GM15510 (cell line): Measurements from ENCODE around the gene KMT2B.

Experiments used
- POLR2A ChIP-seq: IDR thresholded peaks from 3 replicates; pipeline ENCODE4 v1.6.1; 2011; ENCODE audit warnings: borderline replicate concordance; ENCODE audit not compliant: insufficient read length; ENCODE audit errors: extremely low read depth

The KMT2B gene

GRCh38 chr19:35752746-35753350, 35.0 kb downstream of the KMT2B start:
- TF ChIP-seq POLR2A, result no peak

GRCh38 chr19:35753634-35754369, 36.0 kb downstream of the KMT2B start:
- TF ChIP-seq POLR2A, result no peak

GRCh38 chr19:35754370-35755130, 36.7 kb downstream of the KMT2B start:
- TF ChIP-seq POLR2A, result no peak

- TF ChIP-seq POLR2A, result no peak
Measured at GRCh38 chr19:35755131-35755549, 37.3 kb downstream of the KMT2B start.

GRCh38 chr19:35755550-35756376, 38.0 kb downstream of the KMT2B start:
- no peak for TF ChIP-seq POLR2A

GRCh38 chr19:35756377-35757230, 38.8 kb downstream of the KMT2B start, which contains the start of gene HSPB6:
TSS of gene HSPB6 (minus strand) at chr19:35757029. CDS start at chr19:35757008, 21 bp downstream.
- no peak for TF ChIP-seq POLR2A

GRCh38 chr19:35757231-35757748, 39.5 kb downstream of the KMT2B start:
- TF ChIP-seq POLR2A, result no peak

- peak; percentile 80 for TF ChIP-seq POLR2A
Measured at GRCh38 chr19:35757749-35758608, 40.2 kb downstream of the KMT2B start, which contains the start of gene PROSER3. TSS of gene PROSER3 (plus strand) at chr19:35758176. CDS start at chr19:35758216, 40 bp downstream.

- TF ChIP-seq POLR2A, result no peak
Measured at GRCh38 chr19:35759697-35760096, 41.9 kb downstream of the KMT2B start.

- TF ChIP-seq POLR2A, result no peak
Measured at GRCh38 chr19:35760711-35761349, 43.0 kb downstream of the KMT2B start.

- no peak for TF ChIP-seq POLR2A
Measured at GRCh38 chr19:35764432-35765315, 46.9 kb downstream of the KMT2B start.
